ENCODE data around the gene LMTK2. TPM values are rescaled to one million over a fixed set of nuclear protein-coding genes. Genes with fewer than 3 reads are reported as not detected.

Gene LMTK2
- total and polyA plus RNA-seq, 2 donors (not counting 1 experiment from before 2014, with no cell fraction given), result 4.9 to 13.1 TPM

- Histone ChIP-seq H4K20me1 (ENCODE audit: control insufficient read depth, insufficient read depth, low read length, poor library complexity, severe bottlenecking) (peaks cover 22% of the 10 kb centered on the region), H3K4me2 (replicated peaks; ENCODE audit: low read depth, low read length, poor library complexity, severe bottlenecking) (no peak overlapping the region), H3K27me3 (replicated peaks in 1 of 4; ENCODE audit: control extremely low read depth in 1 of 4, control insufficient read depth in 3 of 4, insufficient read depth in 4 of 4, low read length in 3 of 4) (no peaks in the 10 kb centered on the region), H3K79me2 (ENCODE audit: control insufficient read depth, insufficient read depth, low read length) (no peaks in the 10 kb centered on the region), H3K9me3 (ENCODE audit: control extremely low read depth in 1 of 3, control insufficient read depth in 2 of 3, insufficient read depth in 1 of 3, low read length in 2 of 3) (no peaks in the 10 kb centered on the region), H3K27ac (ENCODE audit: low read length in 2 of 2) (no peak overlapping the region), H3K9ac (ENCODE audit: low read length) (no peak overlapping the region), H3K4me3 (ENCODE audit: control extremely low read depth in 1 of 5, extremely low read depth in 1 of 5, insufficient read depth in 1 of 5, low read depth in 2 of 5, low read length in 4 of 5) (no peak overlapping the region), H2AFZ (ENCODE audit: insufficient read depth, low read depth, low read length, poor library complexity, severe bottlenecking) (no peak overlapping the region), H3K36me3 (replicated peaks in 1 of 2; ENCODE audit: control extremely low read depth in 1 of 2, control insufficient read depth in 1 of 2, extremely low read depth in 1 of 2, insufficient read depth in 2 of 2, low read length in 1 of 2) (peaks cover 0 to 5% of the 10 kb centered on the region in 2 experiments), H3K4me1 (ENCODE audit: control insufficient read depth in 2 of 2, insufficient read depth in 2 of 2, low read length in 2 of 2) (peaks cover 0 to 6% of the 10 kb centered on the region in 2 donors)
- POLR2A ChIA-PET, result no interaction called here
- Mint-ChIP-seq H3K4me1 (peaks cover 9% of the 10 kb centered on the region), H3K4me3 (no peak overlapping the region), H3K27me3 (peaks cover 2% of the 10 kb centered on the region), H3K9me3 (ENCODE audit: insufficient read depth) (no peaks in the 10 kb centered on the region), H3K27ac (no peak overlapping the region)
- DNase-seq (no peak), ATAC-seq (ENCODE audit: low read depth) (no peak)
- WGBS (ENCODE audit: insufficient coverage), result 99% methylated on average over 20 of the region's 24 CpGs
- intact Hi-C loops (cut with micrococcal nuclease), result no loop called here
- TF ChIP-seq EZH2 (IDR thresholded peaks at IDR 0.05; ENCODE audit: borderline replicate concordance, insufficient read depth, low read depth, low read length, poor library complexity, severe bottlenecking), result no peak
- no peak for TF ChIP-seq CTCF (IDR thresholded peaks at IDR 0.05)
- CTCF ChIA-PET, result interaction anchor here (1.3 to 11.3 kb wide), 2 partner anchors 65 to 149 kb away, joined by 3 to 383 read pairs; no protein-coding TSS in a partner anchor
These were observed 64.8 kb downstream of the LMTK2 start for GRCh38 chr7:98171449-98171848.

- no peaks in the 10 kb centered on the region for H3K9me3 Mint-ChIP-seq (ENCODE audit: insufficient read depth)
- WGBS (ENCODE audit: insufficient coverage), result 98% methylated on average over 18 of the region's 20 CpGs
- no peaks in the 10 kb centered on the region for H3K4me1 Mint-ChIP-seq
- CTCF ChIA-PET, result interaction anchor here (1.1 to 1.9 kb wide), 2 partner anchors 68 to 153 kb away, joined by 3 to 4 read pairs; partner anchors contain the start of gene LMTK2
- no peak overlapping the region for H3K4me2 ChIP-seq (replicated peaks; ENCODE audit: low read depth, low read length, poor library complexity, severe bottlenecking)
- H3K4me3 ChIP-seq (ENCODE audit: control extremely low read depth in 1 of 5, extremely low read depth in 1 of 5, insufficient read depth in 1 of 5, low read depth in 2 of 5, low read length in 4 of 5), result no peak overlapping the region
- no peak overlapping the region for H3K27ac ChIP-seq (ENCODE audit: low read length in 2 of 2)
- H3K27me3 Mint-ChIP-seq, result no peaks in the 10 kb centered on the region
- no peak for DNase-seq
- ATAC-seq (ENCODE audit: low read depth), result no peak
- no peaks in the 10 kb centered on the region for H3K9me3 ChIP-seq (ENCODE audit: control extremely low read depth in 1 of 3, control insufficient read depth in 2 of 3, insufficient read depth in 1 of 3, low read length in 2 of 3)
- H3K4me3 Mint-ChIP-seq, result no peak overlapping the region
- peaks cover 3% of the 10 kb centered on the region for H4K20me1 ChIP-seq (ENCODE audit: control insufficient read depth, insufficient read depth, low read length, poor library complexity, severe bottlenecking)
- no peaks in the 10 kb centered on the region for H3K79me2 ChIP-seq (ENCODE audit: control insufficient read depth, insufficient read depth, low read length)
- no peak overlapping the region for H3K9ac ChIP-seq (ENCODE audit: low read length)
- no peaks in the 10 kb centered on the region for H3K4me1 ChIP-seq (ENCODE audit: control insufficient read depth in 2 of 2, insufficient read depth in 2 of 2, low read length in 2 of 2)
- H3K27ac Mint-ChIP-seq, result no peak overlapping the region
- TF ChIP-seq CTCF (IDR thresholded peaks at IDR 0.05) (no peak), EZH2 (IDR thresholded peaks at IDR 0.05; ENCODE audit: borderline replicate concordance, insufficient read depth, low read depth, low read length, poor library complexity, severe bottlenecking) (no peak)
- intact Hi-C loops (cut with micrococcal nuclease), result no loop called here
- H2AFZ ChIP-seq (ENCODE audit: insufficient read depth, low read depth, low read length, poor library complexity, severe bottlenecking), result no peak overlapping the region
- peaks cover 0 to 5% of the 10 kb centered on the region in 2 experiments for H3K36me3 ChIP-seq (replicated peaks in 1 of 2; ENCODE audit: control extremely low read depth in 1 of 2, control insufficient read depth in 1 of 2, extremely low read depth in 1 of 2, insufficient read depth in 2 of 2, low read length in 1 of 2)
- POLR2A ChIA-PET, result no interaction called here
- no peaks in the 10 kb centered on the region for H3K27me3 ChIP-seq (replicated peaks in 1 of 4; ENCODE audit: control extremely low read depth in 1 of 4, control insufficient read depth in 3 of 4, insufficient read depth in 4 of 4, low read length in 3 of 4)
These were observed 67.9 kb downstream of the LMTK2 start for GRCh38 chr7:98174334-98175259.

Measured in B cell (primary cell).